ENCODE results near the gene FAM240A.

Gene FAM240A

GRCh38 chr3:46628901-46629369 lies 16.6 kb downstream of the FAM240A start:
- DNase-seq = no peak

DNA sequence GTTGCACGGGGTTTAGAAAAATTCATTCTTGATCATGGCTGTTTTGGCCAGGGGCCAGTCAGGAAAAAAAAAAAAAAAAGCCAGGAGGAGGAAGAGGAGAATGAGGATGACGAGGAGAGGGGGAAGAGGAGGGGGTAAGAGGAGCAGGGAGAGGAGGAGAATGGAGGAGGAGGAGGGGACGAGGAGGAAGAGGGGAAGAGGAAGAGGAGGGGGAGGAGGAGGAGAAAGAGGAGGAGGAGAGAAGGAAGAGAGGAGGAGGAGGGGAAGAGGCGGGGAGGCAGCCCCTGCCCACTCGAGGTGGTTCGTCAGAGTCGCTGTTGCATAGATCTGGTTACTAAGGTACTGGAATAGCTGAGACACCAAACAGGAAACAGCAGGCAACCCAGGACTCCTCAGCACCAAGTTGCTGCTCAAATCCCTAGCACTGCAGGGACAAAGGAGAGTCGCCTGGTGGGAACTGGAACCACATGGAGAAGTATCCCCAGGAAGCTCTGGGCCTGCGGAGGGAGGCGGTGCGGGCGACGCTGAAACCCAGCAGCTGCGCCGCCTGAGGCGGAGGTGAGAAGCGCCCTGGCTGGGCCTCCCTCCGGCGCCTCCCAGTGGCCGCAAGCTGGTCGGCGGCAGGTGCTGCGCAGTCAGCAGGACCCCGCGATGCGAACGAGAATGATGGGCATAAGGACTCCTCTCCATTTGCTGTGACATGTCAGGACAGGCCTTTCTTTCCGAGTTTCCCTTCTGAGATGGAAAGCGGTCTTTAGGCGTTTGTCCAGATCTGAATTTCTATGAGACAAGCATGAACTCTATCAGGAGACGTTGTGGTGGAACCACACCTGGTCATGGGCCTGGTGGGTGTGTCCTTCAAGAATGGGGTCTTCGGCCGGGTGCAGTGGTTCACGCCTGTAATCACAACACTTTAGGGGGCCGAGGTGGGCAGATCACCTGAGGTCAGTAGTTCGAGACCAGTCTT lies 17.5 kb downstream of the FAM240A start:
- peak; percentile 51 for DNase-seq

GRCh38 chr3:46632792-46633191 lies 20.5 kb downstream of the FAM240A start:
- no peak for DNase-seq

GRCh38 chr3:46634856-46635255 lies 22.5 kb downstream of the FAM240A start:
- DNase-seq = no peak

DNA sequence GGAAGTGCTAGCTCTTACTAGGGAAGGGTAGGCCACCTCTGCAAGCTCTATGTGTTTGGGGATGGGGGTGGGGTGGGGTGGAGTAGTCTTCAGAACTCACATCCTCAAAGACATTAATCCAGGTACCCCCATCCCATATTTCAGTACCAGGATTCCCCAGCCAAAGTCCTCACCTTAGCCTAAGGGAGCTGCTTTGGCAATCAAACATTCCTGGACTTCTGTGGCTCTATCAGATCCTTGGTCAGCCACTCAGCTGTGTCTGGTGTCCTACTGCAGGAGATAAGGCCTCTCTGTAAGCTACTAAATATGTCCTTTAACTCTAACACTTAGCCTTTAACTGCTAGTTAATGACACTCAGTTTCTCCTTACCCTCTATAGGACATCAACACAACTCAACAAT lies 26.9 kb downstream of the FAM240A start:
- DNase-seq = no peak

DNA sequence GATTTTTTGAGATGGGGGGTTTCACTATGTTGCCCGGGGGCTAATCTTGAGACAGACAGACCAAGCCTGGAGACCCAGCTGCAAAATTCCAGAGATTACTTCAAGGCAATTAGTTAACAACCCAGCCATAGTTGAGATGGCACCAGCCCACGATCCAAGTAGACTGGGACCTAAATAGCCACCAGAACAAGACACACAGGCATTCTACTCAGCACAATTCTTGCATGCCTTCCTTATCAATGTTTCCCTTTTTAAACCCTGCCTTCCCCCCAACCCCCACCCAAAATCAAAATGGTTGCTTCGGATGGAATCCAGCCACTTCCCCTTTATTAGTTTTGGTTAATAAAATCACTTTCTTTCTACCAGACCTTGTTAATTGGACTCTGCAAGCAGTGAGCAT lies 28.6 kb downstream of the FAM240A start:
- DNase-seq = no peak

GRCh38 chr3:46642971-46643370 lies 30.6 kb downstream of the FAM240A start:
- DNase-seq = no peak

DNA sequence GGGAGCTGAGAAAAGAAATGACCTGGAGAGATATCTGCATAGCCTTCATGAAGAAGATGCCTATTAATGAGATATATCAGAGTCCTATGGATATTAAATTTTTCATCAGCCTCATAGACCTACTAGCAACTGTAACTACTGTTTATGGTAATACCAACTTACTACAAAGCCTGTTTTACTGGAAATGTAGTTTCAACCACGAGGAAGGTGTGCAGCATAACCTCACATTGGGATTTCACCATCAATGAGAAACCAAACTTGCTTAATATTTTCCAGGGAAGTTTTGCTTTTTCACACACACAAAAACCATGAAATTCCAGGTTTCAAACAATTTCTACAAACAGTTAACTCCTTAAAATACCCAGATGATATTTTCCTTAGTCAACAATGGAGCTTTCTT lies 31.4 kb downstream of the FAM240A start:
- no peak for DNase-seq

GRCh38 chr3:46646700-46647099 lies 34.4 kb downstream of the FAM240A start:
- no peak for DNase-seq

GRCh38 chr3:46648096-46648495 lies 35.8 kb downstream of the FAM240A start:
- no peak for DNase-seq

DNA sequence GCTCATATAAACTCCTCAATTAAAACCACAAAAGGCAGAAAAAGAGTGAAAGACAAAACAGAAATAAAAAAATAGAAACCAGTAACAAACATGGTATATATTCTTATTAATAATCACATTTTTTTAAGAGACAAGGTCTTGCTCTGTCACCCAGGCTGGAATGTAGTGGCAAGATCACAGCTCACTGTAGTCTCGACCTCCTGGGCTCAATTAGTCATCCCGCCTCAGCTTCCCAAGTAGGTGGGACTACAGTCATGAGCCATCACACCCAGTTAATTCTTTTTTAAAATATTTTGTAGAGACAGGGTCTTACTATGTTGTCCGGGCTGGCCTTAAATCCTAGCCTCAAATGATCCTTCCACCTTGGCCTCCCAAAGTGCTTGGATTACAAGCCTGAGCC lies 37.1 kb downstream of the FAM240A start:
- DNase-seq = no peak

DNA sequence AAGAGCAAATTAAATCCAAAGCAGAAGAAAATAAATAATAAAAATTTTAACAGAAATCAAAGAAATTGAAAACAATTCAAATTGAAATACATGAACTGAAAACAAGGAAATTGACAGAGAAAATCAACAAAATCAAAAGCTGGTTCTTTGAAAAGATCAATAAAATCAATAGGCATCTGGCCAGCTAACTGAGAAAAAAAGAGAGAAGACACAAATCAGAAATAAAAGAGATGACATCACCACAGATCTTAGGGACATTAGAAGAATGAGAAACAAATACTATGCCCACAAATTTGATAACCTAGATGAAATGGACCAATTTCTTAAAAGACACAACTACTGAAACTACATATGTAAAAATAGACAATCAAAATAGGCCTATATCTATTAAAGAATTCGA lies 38.8 kb downstream of the FAM240A start:
- DNase-seq = no peak

DNA sequence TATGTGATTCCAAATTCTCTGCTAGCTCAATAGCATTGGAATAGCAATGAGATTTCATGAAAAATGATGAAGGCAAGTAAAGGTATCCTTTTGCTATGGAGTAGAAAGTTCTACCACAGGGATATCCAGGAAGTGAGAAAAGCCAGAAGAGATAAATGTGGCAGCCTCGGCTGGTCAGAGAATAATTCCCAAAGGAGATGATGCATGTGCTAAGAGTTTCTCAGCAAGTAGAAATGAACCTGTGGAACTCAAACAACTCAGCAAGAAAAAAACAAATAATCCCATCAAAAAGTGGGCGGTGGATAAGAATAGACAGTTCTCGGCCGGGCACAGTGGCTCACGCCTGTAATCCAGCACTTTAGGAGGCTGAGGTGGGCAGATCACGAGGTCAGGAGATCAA lies 42.9 kb downstream of the FAM240A start:
- DNase-seq = no peak

DNA sequence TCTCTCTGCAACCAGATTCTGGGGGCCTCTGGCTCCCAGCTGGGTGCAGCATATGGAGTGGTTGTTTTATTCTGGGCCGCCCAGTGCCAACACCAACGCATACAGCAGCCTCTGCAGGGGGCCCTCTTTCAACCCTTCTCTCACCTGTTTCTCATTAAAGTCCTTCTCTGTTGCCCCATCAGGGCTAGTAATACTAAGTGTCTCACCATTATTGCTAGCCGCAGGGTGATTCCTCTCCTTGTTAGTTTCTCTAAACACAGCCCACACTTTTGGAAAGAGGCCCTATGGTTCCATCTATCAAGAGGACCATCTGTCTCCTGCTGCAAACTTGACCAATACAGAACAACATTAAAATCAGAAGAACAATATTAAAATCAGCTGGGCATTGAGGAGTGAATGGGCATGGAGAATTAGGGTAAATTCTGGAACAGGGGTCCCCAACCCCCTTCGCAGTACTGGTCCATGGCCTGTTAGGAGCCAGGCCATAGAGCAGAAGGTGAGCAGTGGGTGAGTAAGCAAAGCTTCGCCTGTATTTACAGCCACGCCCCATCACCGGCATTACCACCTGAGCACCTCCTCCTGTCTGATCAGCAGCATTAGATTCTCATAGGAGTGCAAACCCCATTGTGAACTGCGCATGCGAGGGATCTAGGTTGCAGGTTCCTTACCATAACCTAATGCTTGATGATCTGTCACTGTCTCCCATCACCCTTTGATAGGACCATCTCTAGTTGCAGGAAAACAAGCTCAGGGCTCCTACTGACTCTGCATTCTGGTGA lies 44.6 kb downstream of the FAM240A start:
- DNase-seq = peak; percentile 13

- peak; percentile 10 for DNase-seq
These were observed 47.0 kb downstream of the FAM240A start for GRCh38 chr3:46659285-46659684.

DNA sequence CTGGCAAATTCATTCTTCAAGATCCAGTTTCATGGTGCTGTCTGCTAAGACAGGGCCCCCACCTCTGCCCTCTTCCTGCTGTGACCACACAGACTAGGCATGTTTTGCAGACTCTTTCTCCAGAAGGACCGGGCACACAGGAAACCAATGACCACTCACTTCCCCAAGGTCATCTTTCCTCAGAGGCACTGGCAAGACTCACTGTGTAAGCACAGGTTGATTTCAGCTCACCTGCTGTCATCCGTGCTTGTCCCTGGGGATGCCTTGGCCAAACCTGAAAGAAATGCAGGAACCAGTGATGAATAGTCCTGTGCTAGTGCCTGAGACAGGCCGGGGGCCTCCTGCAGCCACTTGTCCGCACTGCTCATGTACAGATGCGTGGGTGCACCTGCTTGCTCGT lies 47.7 kb downstream of the FAM240A start:
- DNase-seq = no peak

- DNase-seq = no peak
These were observed 48.5 kb downstream of the FAM240A start for GRCh38 chr3:46660543-46661523.

DNA sequence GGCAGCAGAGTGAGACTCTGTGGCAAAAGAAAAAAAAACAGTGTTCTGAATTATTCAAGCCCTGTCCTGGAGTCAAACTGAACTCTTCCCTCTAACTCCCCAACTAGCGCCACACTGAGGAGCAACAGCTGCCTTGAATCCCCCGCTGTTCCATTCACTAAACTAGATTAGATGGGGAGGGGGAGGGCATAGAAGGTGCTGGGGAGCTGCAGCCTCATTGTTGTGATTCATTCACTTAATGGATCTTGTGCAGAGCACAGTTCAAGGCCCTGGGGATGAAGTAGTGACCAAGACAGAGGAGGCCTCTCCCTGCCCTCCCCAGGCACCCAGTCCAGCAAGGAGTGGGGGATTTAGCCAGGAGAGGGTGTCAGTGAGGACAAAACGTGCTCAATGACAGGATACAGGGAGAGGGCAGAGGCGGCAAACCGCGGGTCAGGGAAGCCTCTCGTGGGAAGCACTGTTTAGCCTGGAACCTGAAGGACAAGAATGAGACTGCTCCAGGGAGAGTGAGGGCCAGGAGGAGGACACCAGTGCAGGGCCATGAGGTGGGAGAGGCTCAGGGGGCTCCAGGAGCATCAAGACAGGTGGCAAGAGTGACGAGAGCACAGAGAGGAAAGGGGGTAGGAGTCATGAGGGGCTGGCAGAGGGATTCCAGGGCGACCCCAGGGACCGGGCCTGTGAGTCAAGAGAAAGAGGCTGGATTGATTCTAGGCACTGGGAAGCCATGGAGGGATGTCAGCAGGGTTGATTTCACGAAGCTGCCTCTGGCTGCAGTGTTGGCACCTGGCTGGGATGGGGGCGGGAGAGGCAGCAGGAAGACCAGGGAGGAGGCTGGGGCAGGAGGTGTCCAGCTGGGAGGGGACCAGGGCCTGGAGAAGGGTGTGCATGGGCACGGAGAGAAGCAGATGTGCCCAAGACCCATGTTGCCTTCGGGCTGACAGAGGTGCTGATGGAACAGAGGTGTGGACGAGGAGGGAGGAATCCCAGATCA lies 49.7 kb downstream of the FAM240A start:
- DNase-seq = no peak

GRCh38 chr3:46662771-46663551 lies 50.6 kb downstream of the FAM240A start:
- DNase-seq = peak; percentile 67

DNA sequence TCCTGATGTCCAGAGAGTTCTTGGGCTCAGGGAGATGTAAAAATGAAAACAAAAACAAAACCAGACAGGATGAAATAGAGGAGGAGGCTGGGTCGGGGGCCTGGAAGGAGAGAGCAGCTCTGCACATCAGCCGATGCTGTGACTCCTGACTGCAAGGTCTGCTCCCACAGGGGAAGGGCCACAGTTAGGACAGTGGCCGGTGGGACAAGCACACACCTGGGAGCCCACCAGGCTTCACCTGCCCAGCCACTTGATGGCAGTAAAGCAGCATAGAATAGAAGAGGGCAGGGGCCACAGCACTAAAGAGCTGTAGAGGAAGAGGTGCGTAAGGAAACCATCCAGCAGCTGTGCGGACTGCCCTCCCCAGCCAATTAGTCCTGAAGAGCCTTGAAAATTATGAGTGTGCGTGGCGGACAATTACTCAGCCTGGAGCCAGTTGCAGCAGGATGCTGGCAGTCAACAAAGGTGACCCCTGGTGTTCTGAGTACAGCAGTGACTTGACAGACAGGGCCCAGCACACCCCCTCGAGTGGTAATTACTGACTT lies 51.3 kb downstream of the FAM240A start:
- DNase-seq = peak; percentile 88
